SH-SY5Y (cell line): Measurements from ENCODE around the gene HAPLN2.

Experiments
- GATA2 ChIP-seq: IDR thresholded peaks from 2 replicates; pipeline ENCODE4 v1.6.1; 2011; ENCODE audit warnings: mild to moderate bottlenecking, low read depth, low read length
- GATA3 ChIP-seq: IDR thresholded peaks from 2 replicates; pipeline ENCODE4 v1.6.1; 2011; ENCODE audit warnings: low read depth, mild to moderate bottlenecking, low read length, moderate library complexity

The HAPLN2 gene

DNA sequence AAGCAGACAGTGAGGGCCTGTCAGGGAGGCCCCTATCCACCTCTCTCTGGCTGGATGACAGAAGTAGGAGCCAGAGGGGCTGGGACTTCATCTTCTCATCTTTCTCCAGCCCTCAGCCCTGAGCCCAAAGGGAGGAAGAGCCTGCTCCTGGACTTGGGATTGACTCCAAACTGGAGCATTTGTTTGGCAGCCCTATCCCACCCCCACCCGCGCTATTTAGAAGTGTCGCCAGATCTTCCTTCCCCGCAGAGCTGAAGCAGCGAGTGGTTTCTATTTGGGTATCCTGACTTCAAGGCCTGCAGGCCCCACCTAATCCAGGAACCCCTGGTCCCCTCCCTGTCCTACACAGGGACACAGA, 48.4 kb downstream of the HAPLN2 start:
- TF ChIP-seq GATA3 = no peak
- TF ChIP-seq GATA2 = no peak

DNA sequence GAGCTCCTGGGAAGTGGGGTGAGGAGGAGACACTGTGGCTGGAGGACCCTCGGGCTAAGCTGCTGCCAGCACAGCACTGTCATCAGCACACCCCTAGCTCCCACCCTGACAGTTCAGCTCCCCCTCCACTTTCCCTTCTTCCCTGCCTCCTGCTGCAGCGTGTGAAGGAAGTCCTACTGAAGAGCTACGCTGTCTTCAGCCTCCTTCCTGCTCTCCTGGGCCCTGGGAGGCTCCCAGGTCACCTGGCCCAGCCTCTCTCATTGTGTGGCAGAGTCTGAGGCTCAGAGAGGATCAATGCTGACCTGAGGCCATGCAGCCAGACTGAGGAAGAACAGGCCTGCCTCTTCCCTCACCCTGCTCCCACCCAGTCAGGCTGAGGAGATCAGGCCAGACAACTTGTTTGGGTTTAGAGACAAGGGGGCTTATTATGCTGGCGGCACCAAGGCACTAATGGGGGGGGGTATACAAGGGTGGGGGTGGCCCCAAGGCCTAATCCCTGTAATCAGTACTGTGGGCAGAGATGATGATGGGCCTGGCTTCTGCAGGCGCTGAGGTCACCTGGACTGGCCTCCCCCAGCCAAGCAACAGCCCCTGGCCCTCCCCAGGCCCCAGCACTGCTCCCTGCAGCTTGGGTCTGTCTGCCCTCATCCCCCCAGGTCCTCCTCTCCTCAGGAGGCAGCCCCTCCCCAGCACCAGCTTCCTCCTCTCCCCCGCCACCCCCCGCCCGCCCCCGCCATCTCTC, 48.9 kb downstream of the HAPLN2 start:
- TF ChIP-seq GATA2 (no peak), GATA3 (no peak)

DNA sequence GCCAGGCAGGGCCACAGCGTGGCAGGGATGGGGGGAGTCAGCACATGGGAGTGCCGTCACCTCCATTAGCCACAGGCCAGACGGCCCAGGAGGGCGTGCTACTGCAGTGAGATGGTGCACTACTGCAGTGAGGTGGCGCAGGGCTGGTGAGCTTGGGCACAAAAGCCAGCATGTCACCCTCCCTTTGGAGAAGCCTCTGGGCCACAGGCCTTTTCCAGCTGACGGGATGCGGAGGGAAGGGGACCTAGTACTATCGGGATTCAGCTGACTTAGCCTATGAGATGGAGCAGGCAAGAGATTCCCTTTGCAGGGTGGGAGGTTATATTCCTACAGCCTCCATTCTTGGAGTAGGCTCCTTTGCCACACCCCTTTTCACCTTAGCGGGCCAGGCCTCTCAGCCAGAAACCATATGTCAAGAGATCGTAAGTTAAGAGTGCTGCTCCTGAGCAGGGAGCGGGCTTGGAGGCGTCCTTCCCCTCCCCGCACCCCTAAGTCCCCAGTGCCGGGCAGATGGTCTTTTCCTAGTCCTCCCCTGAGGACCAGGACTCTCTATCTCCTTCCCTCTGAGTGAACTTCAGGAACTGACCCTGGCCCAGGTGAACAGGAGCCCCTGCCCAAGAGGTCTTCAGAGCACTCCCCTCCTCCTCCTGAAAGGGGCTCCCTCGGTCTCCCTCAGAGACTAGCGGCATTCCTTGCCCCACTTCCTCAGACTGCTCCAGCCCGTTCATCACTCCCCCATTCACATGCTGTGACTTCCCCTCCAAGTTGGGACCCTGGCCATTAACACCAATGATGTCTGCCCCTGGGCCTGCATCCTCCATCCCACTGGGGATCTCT, 49.8 kb downstream of the HAPLN2 start:
- no peak for TF ChIP-seq GATA2
- TF ChIP-seq GATA3 = no peak

DNA sequence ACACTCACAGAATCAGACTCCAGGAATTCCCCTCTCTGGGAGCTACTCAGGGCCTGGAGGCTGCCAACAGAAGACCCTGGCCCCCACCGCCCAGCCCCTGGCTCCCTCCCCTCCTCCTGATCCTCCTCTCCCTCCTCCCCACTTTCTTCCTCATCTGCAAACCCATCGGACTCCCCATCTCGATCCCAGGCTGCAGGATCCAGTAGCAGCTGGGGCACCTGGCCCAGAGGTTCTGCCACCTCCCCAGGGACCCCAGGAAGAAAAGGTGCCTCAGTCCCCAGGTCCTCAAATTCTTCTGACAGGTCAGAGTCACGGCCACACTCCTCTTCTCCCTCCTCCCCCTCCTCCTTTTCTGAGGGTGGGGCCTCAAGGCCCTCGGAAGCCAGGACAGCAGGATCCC, 50.6 kb downstream of the HAPLN2 start:
- TF ChIP-seq GATA3 (no peak), GATA2 (no peak)

DNA sequence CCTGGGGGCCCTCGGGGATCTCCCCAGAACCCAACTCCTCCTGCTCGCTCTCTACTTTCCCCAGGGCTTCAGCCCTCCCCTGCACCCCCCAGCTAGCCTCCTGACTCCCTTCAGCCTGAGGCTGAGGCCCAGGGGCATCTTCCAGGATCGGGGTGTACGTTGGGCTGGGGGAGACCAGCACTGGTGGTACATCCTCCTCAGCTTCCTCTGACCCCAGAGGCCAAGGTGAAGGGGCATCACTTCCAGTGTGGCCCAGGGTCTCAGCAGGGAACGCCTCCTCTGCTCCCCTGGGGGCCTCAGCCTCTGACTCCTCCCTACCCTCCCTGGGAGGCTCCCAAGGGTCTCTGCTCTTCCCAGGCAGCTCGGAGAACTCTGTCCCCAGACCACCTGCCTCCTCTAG, 51.1 kb downstream of the HAPLN2 start:
- TF ChIP-seq GATA3 (no peak), GATA2 (no peak)

DNA sequence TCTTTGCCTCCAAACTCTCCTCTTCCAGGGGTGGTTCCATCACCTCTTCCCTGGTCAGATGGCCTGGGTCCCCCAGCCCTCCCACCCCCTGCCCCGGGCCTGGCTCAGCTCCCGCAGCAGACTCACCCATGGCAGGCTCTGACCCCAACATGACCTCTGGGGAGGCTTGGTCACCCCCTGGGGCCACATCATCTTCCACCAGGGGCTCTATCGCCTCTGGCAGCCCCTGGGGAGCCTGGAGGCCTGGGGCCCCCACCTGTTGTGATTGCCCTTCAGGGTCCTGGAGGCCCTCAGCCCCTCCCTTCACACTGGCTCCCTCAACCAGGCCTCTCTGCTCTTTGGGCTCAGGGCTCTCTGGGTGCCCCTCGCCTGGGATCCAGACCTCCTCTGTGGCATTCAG, 51.6 kb downstream of the HAPLN2 start:
- TF ChIP-seq GATA3 (no peak), GATA2 (no peak)

DNA sequence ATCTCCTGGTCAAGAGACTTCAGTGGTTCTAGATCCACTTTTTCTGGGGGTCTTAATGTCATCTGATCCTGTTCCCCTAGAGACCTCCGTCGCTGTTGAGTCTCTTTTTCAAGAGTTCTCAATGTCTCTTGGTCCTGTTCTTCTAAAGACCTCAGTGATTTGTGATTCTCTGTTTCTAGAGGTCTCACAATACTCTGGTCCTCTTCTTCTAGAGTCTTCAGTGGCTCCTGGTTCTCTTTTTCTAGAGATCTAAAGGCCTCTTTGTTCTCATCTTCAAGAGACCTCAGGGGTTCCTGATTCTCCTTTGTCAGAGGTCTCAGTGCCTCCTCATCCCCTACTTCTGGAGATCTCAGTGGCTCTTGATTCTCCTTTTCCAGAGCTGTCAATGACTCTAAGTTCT, 52.6 kb downstream of the HAPLN2 start:
- TF ChIP-seq GATA3 = no peak
- TF ChIP-seq GATA2 = no peak

DNA sequence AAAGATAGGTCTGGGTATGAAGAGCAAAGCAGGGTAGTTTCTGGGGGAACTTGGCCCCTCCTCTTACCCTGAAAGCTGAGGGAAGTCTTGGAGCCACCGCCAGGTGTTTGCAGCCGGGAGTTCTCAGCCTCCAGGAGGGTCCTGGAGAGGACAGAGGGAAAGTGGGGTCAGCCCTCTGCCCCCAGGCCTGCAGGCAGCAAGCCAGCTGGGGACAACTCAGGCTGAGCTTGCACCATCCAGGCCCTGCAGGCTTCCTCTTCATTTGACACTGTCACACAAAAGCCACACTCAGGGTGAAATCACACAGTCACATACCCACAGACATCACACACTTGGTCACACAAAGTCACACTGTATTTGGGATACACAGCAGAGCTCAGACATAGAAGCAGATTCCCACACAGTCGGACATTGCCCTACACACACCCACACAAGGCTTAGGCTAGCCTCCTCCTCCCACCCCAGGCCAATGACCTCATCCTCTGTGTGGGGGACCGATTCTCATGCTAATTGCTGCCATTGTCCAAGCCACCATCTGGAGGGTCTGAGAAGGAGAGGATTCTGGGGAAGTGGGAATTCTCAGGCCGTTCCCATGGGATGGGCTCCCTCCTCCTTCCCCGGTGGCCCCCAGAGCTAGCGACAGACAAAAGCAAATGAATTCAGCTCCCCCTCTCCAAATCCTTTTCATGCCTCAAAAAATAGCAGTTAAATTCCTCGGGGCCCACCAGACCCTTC, 54.3 kb downstream of the HAPLN2 start:
- TF ChIP-seq GATA2 = no peak
- no peak for TF ChIP-seq GATA3
